Measurements from ENCODE around the gene SYNC. TPM values are rescaled to one million over a fixed set of nuclear protein-coding genes. Genes with fewer than 3 reads are reported as not detected.

The SYNC gene
- total RNA-seq, 2 experiments from 2014 or later = not detected

- CTCF ChIA-PET = no interaction called here
- peaks cover 18 to 27% of the 10 kb centered on the region in 2 experiments for H3K27me3 ChIP-seq (ENCODE audit: control insufficient read depth in 1 of 2, insufficient read depth in 2 of 2, low read length in 2 of 2)
- Mint-ChIP-seq H3K36me3 (ENCODE audit: low read depth) (no peaks in the 10 kb centered on the region), H3K4me3 (no peak overlapping the region), H3K9me3 (no peaks in the 10 kb centered on the region), H3K4me1 (ENCODE audit: low read depth) (no peaks in the 10 kb centered on the region), H3K27ac (no peak overlapping the region), H3K27me3 (peaks cover 39% of the 10 kb centered on the region)
- H3K9me3 ChIP-seq (ENCODE audit: control insufficient read depth in 1 of 2, insufficient read depth in 1 of 2, low read length in 2 of 2) = peaks cover 0 to 4% of the 10 kb centered on the region in 2 experiments
- intact Hi-C loops (cut with DNase I, micrococcal nuclease) = no loop called here
- no peak overlapping the region for H3K4me3 ChIP-seq (ENCODE audit: low read length)
- DNase-seq = no peak
- no peak for TF ChIP-seq CTCF (IDR thresholded peaks at IDR 0.05)
- H3K4me1 ChIP-seq (ENCODE audit: insufficient read depth, low read length) = peaks cover 13% of the 10 kb centered on the region
- H3K27ac ChIP-seq (ENCODE audit: low read depth in 1 of 2, low read length in 2 of 2) = no peak overlapping the region
- no peaks in the 10 kb centered on the region for H3K36me3 ChIP-seq (ENCODE audit: insufficient read depth, low read length)
- ATAC-seq (ENCODE audit: poor library complexity) = no peak
- POLR2A ChIA-PET = no interaction called here
Observed at GRCh38 chr1:32744071-32744425, 41.5 kb upstream of the SYNC start.

GRCh38 chr1:32743380-32744070, 41.0 kb upstream of the SYNC start:
- Histone ChIP-seq H3K9me3 (ENCODE audit: control insufficient read depth in 1 of 2, insufficient read depth in 1 of 2, low read length in 2 of 2) (peaks cover 0 to 4% of the 10 kb centered on the region in 2 experiments), H3K4me3 (ENCODE audit: low read length) (no peak overlapping the region), H3K4me1 (ENCODE audit: insufficient read depth, low read length) (peaks cover 13% of the 10 kb centered on the region), H3K27ac (ENCODE audit: low read depth in 1 of 2, low read length in 2 of 2) (no peak overlapping the region), H3K27me3 (ENCODE audit: control insufficient read depth in 1 of 2, insufficient read depth in 2 of 2, low read length in 2 of 2) (peaks cover 18 to 27% of the 10 kb centered on the region in 2 experiments), H3K36me3 (ENCODE audit: insufficient read depth, low read length) (no peaks in the 10 kb centered on the region)
- intact Hi-C loops (cut with DNase I, micrococcal nuclease) = no loop called here
- peaks cover 39% of the 10 kb centered on the region for H3K27me3 Mint-ChIP-seq
- DNase-seq (no peak), ATAC-seq (ENCODE audit: poor library complexity) (no peak)
- no peak overlapping the region for H3K27ac Mint-ChIP-seq
- ChIA-PET CTCF (interaction anchor here (1.2 kb wide), 1 partner anchor 30 kb away, joined by 5 read pairs; no protein-coding TSS in a partner anchor), POLR2A (no interaction called here)
- no peaks in the 10 kb centered on the region for H3K36me3 Mint-ChIP-seq (ENCODE audit: low read depth)
- no peaks in the 10 kb centered on the region for H3K4me1 Mint-ChIP-seq (ENCODE audit: low read depth)
- H3K4me3 Mint-ChIP-seq = no peak overlapping the region
- H3K9me3 Mint-ChIP-seq = no peaks in the 10 kb centered on the region
- TF ChIP-seq CTCF (IDR thresholded peaks at IDR 0.05) = no peak

GRCh38 chr1:32742956-32743355, 40.4 kb upstream of the SYNC start:
- no peak overlapping the region for H3K27ac ChIP-seq (ENCODE audit: low read depth in 1 of 2, low read length in 2 of 2)
- H3K4me3 ChIP-seq (ENCODE audit: low read length) = no peak overlapping the region
- ChIA-PET POLR2A (no interaction called here), CTCF (interaction anchor here (1.2 kb wide), 1 partner anchor 30 kb away, joined by 5 read pairs; no protein-coding TSS in a partner anchor)
- Mint-ChIP-seq H3K9me3 (no peaks in the 10 kb centered on the region), H3K27ac (no peak overlapping the region), H3K4me3 (peak overlapping the region; percentile 34), H3K36me3 (ENCODE audit: low read depth) (no peaks in the 10 kb centered on the region), H3K27me3 (peaks cover 39% of the 10 kb centered on the region), H3K4me1 (ENCODE audit: low read depth) (no peaks in the 10 kb centered on the region)
- TF ChIP-seq CTCF (IDR thresholded peaks at IDR 0.05) = no peak
- H3K9me3 ChIP-seq (ENCODE audit: control insufficient read depth in 1 of 2, insufficient read depth in 1 of 2, low read length in 2 of 2) = peaks cover 0 to 4% of the 10 kb centered on the region in 2 experiments
- intact Hi-C loops (cut with DNase I, micrococcal nuclease) = no loop called here
- peaks cover 18 to 27% of the 10 kb centered on the region in 2 experiments for H3K27me3 ChIP-seq (ENCODE audit: control insufficient read depth in 1 of 2, insufficient read depth in 2 of 2, low read length in 2 of 2)
- peaks cover 13% of the 10 kb centered on the region for H3K4me1 ChIP-seq (ENCODE audit: insufficient read depth, low read length)
- ATAC-seq (ENCODE audit: poor library complexity) = no peak
- H3K36me3 ChIP-seq (ENCODE audit: insufficient read depth, low read length) = no peaks in the 10 kb centered on the region
- no peak for DNase-seq
